ENCODE data around the gene RNF213.

The RNF213 gene

GRCh38 chr17:80354336-80354735 is 93.7 kb downstream of the RNF213 start:
- no peak for DNase-seq

- DNase-seq, result no peak
These were observed 95.7 kb downstream of the RNF213 start for GRCh38 chr17:80356231-80356856.

- no peak for DNase-seq
These were observed 97.5 kb downstream of the RNF213 start for GRCh38 chr17:80358131-80358530.

GRCh38 chr17:80358861-80359260 is 98.2 kb downstream of the RNF213 start:
- no peak for DNase-seq

GRCh38 chr17:80359422-80360110 is 98.9 kb downstream of the RNF213 start:
- DNase-seq, result no peak

GRCh38 chr17:80360396-80360795 is 99.7 kb downstream of the RNF213 start:
- DNase-seq, result no peak

GRCh38 chr17:80361495-80362220 is 101.0 kb downstream of the RNF213 start:
- no peak for DNase-seq

- no peak for DNase-seq
These were observed 101.9 kb downstream of the RNF213 start for GRCh38 chr17:80362428-80363119.

- no peak for DNase-seq
These were observed 102.5 kb downstream of the RNF213 start for GRCh38 chr17:80363120-80363515.

GRCh38 chr17:80363518-80364090 is 103.0 kb downstream of the RNF213 start:
- DNase-seq, result no peak

- no peak for DNase-seq
These were observed 103.5 kb downstream of the RNF213 start for GRCh38 chr17:80364091-80364691.

GRCh38 chr17:80365001-80365965 is 104.6 kb downstream of the RNF213 start:
- no peak for DNase-seq

GRCh38 chr17:80365983-80366382 is 105.3 kb downstream of the RNF213 start:
- DNase-seq, result no peak

- DNase-seq, result no peak
These were observed 106.9 kb downstream of the RNF213 start for GRCh38 chr17:80367503-80367902.

- DNase-seq, result no peak
These were observed 110.5 kb downstream of the RNF213 start for GRCh38 chr17:80371196-80371595.

GRCh38 chr17:80372456-80372855 is 111.8 kb downstream of the RNF213 start:
- no peak for DNase-seq

- DNase-seq, result no peak
These were observed 112.4 kb downstream of the RNF213 start for GRCh38 chr17:80372922-80373570.

GRCh38 chr17:80374039-80374731 is 113.5 kb downstream of the RNF213 start:
- no peak for DNase-seq

GRCh38 chr17:80374732-80375585 is 114.3 kb downstream of the RNF213 start:
- DNase-seq, result no peak
